ENCODE results near the gene KDM3B.

The KDM3B gene

GRCh38 chr5:138444774-138445546 lies 92.5 kb downstream of the KDM3B start:
- H3K27me3 ChIP-seq, result no peaks in the 10 kb centered on the region
- H3K4me1 ChIP-seq, result peaks cover 12% of the 10 kb centered on the region

DNA sequence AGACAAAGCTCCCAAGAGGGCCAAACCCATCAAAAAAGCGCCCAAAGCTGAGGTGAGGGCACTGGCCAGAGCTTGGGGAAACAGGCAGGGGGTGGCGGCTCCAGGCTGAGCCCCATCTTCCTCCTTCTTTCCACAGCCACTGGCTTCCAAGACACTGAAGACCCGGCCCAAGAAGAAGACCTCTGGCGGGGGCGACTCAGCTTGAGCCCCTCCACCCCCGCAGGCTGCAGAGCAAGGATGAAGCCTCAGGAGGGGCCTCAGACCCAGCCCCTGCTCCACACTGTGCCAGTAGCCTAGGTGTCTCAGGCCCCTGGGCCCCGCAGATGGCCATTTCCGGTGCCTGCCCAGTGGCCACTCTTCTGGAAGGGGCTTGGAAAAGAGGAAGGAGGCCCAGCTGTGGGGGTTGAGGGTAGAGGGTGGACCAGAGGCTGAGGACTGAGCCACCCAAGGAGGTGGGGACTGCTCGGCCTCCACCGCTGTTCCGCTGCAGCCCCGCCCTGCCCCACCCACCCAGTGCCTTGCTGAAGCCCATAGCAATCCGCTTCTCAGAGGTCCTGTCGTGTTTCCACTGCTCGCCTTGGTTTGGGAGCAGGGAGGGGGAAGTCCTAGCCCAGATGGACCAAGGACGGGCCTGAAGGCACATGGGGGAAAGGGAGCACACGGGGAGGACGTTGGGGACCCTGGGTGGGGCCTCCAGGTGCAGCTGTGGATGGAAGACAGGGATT lies 93.2 kb downstream of the KDM3B start:
- Histone ChIP-seq H3K9me3 (no peaks in the 10 kb centered on the region), H3K4me3 (ENCODE audit: low read depth, low read length) (no peak overlapping the region), H3K4me1 (peaks cover 12% of the 10 kb centered on the region), H3K36me3 (no peaks in the 10 kb centered on the region), H3K27me3 (no peaks in the 10 kb centered on the region)
- TF ChIP-seq CTCF (IDR thresholded peaks at IDR 0.05; ENCODE audit: low read depth, low read length), result no peak
- DNase-seq, result no peak

More at GRCh38 chr5:138444774-138445546, 92.5 kb downstream of the KDM3B start:
- no peak for DNase-seq
- TF ChIP-seq CTCF (IDR thresholded peaks at IDR 0.05; ENCODE audit: low read depth, low read length), result no peak
- H3K4me3 ChIP-seq (ENCODE audit: low read depth, low read length), result no peak overlapping the region
- no peaks in the 10 kb centered on the region for H3K9me3 ChIP-seq
- no peaks in the 10 kb centered on the region for H3K36me3 ChIP-seq

GRCh38 chr5:138448070-138448469 lies 95.6 kb downstream of the KDM3B start:
- Histone ChIP-seq H3K27me3 (no peaks in the 10 kb centered on the region), H3K4me3 (ENCODE audit: low read depth, low read length) (no peak overlapping the region), H3K9me3 (no peaks in the 10 kb centered on the region), H3K4me1 (peaks cover 12% of the 10 kb centered on the region), H3K36me3 (no peaks in the 10 kb centered on the region)
- DNase-seq, result no peak
- TF ChIP-seq CTCF (IDR thresholded peaks at IDR 0.05; ENCODE audit: low read depth, low read length), result no peak

DNA sequence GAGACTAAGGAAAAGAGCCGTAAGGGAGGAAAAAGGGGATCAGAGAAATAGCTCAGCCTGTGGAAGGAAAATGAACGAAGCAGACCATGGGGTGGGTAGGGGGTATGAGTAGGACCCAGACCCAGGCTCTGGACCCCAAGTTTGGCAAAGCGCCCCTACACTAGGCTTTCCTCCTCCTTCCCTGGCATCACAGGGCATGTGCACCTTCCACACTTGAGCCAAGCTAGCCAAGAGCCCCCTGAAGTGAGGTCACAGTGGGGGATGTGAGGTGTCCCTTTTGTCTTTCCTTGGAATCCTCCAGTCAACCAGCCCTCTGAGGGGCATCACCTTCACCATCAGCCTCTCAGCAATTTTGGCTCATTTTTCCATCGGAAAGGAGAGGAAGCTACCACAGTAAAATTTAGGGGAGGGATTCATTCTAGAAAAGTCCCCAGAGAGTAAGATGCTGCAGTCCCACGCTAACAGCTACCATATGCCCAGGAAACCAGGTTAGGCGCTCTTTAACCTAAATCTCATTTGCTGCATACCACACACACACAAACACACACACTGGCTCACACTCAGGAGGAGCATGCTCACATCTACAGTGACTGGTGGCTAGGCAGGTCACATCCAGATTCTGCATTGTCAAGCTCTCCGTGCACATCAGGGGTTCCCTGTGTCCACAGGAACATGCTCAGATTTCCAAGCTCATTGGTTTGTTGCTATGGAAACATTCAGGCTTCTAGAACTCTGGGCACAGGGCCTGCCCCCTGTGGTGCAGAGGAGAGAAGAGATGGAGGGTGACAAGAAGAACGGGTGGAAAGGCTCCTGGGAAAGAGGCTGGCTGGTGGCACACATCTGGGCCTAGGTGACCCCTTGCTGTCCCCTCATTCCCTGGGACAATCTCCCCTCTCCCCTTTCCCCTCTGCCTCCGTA lies 96.3 kb downstream of the KDM3B start:
- DNase-seq, result no peak
- Histone ChIP-seq H3K36me3 (no peaks in the 10 kb centered on the region), H3K4me1 (peaks cover 12% of the 10 kb centered on the region), H3K9me3 (no peaks in the 10 kb centered on the region), H3K4me3 (ENCODE audit: low read depth, low read length) (no peak overlapping the region), H3K27me3 (no peaks in the 10 kb centered on the region)
- TF ChIP-seq CTCF (IDR thresholded peaks at IDR 0.05; ENCODE audit: low read depth, low read length), result no peak

DNA sequence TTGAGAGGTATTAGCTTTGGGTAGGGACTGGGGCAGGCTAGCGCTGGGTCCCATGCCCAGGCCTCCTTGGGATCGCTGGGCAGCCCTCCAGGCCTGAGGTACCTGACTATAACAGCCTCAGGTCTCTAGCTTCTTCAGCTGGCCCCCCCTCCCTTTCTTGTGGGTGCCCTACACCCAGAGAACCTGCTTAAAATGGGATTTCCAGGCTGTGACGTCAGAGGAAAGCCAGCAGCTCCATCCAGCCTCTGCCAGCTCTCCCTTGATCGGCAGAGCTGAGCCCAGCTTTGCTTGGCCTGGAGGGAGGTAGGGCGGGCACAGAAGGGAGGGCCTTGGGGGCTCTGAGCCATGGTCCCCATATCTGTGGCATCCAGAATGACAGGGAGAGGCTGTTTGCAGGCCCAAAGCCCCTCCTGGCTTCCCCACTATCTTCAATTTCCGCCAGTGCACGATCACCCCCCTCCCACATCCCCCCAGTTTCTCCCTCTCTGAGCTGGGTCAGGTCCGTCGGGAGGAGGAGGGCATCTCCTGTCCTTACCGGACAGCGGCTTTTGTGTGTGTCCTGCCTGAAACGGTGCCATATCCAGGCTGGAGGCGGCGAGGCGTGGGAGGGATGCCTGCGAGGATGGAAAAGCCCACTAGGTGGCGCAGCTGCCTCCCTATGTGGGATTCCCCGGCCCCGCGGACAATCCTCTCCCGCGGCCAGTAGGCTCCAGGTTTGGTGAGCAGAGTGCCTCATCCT lies 97.2 kb downstream of the KDM3B start:
- Histone ChIP-seq H3K36me3 (no peaks in the 10 kb centered on the region), H3K9me3 (no peaks in the 10 kb centered on the region), H3K27me3 (no peaks in the 10 kb centered on the region), H3K4me3 (ENCODE audit: low read depth, low read length) (peak overlapping the region; percentile 29), H3K4me1 (peaks cover 12% of the 10 kb centered on the region)
- TF ChIP-seq CTCF (IDR thresholded peaks at IDR 0.05; ENCODE audit: low read depth, low read length), result peak; percentile 92
- DNase-seq, result peak; percentile 92

All from BE2C (cell line).